GM18868 (cell line): ENCODE data around the gene SLC30A2.
A peak's percentile ranks its signal among the peaks of the same experiment; 100 is the strongest.

Source experiments
- ATAC-seq: cut with Tn5 transposase; IDR thresholded peaks from one replicate; pipeline ENCODE4 v1.9.1; 2021; ENCODE audit warnings: mild to moderate bottlenecking, moderate library complexity; ENCODE audit not compliant: unreplicated experiment

SLC30A2 gene

GRCh38 chr1:25999041-25999800, 46.7 kb downstream of the SLC30A2 start:
- no peak for ATAC-seq

DNA sequence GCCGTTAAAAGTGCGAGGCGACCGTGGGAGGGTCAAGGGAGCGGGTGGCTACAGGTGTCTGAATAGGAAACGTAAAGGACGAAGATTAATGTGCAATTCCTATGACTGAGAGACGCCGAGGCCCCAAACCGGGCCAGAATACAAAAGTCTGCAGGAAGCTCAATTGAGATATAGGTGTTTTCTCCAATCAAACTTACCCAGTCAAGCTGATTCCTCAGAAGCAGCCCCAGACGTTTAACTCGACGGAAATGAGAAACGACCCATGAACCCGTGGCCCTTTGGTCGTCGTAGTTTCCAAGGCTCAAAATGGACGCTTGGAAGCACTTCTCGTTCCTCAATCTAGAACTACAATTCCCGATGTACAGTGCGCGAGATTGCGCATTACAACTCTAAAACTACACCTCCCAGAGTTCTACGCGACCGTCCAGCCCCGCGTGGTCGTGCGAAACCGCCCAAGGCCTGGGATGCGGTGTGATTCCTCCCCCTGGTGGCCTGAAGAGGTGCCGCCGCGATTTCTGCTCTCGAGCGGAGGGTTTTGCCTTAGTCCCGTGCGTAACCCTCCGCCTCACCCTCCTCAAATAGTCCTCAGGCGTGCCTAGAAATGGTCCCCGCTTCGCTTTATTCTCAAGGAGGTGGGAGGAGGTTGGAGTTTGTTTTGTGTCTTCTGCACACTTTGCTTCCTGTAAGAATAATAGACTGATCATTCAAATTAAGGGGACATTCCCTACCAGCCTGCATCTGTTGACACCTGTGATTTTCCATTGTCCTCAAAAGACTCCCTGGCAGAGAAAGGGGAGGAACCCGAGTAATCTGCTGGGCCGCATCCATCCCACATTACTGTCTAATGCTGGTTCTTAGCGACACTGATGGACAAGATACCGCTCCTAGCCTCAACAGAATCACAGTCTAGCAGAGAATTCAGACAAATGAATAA, 47.8 kb downstream of the SLC30A2 start, which contains the start of gene PAFAH2:
PAFAH2 (minus strand) TSS at position 236 of the 934 bp plus-strand sequence. CDS start 7,247 bp downstream, outside the sequence.
- peak; percentile 96 for ATAC-seq

- ATAC-seq = no peak
Observed at GRCh38 chr1:25996966-25997827, 48.7 kb downstream of the SLC30A2 start.

DNA sequence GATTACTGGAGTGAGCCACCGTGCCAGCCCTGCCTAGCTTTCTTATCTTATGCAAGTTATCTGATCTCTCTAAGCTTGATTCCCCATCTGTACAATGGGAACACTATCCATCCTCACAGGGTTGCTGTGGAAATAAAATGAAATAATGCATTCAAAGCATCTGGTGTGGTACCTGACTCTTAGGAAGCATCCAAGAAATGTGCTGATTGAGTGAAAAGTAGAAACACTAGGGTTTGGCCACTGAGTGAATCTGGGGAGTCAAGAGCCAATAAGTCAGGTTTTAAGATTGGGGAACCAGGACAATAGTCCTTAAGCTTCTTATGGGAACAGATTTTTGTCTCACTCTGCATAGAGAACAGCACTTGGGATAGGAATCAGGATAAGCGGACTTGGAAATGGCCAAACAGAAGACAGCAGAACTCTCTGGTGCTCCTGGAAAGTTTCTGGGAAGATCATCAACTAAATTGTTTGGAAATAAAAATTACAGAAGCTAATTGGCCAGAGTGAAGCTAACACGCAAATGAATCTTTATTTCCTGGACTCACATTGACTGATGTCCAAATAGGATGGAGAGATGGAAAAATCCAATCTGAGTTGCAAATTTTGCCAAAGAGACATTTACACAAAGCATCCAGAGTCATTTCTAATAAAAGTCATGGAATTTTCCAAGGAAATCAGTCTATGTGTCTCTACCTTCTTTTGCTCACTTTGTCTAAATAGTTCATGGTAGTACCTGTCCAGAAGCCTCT, 51.3 kb downstream of the SLC30A2 start:
- no peak for ATAC-seq

DNA sequence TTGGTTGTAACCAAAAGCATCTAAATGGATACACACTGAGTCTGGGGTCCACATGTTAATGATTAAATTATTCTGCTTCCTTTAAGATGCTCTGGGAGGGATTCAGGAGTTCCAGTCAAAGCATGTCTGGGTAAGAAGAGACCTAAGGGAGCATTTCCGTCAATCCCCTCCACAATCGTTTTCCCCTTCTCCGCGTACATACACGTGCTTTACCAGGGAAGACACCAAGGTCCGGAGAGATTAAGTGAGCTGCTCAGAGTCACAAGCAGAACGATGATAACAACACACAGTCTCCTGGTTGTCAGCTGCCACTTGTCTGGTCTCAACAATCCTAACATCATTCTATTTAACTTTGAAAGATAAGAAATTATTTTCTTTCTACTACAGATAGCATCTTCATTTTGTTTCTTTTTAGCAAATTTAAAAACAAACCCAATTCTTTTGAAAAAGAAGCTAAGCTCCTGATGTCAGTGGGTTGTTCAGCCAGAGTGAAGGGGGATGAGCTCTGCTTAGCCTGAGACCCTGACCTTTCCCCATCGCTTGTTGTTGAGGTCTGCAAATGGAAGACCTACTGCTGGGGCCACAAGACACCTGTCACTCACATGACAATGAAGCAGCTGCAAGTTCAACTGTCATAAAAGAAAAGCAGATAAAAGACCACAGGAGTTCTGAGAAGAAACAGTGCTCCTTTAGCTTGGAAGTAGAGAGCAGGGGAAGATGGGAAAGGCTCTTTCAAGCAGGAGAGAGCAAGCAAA, 52.5 kb downstream of the SLC30A2 start:
- ATAC-seq = no peak

DNA sequence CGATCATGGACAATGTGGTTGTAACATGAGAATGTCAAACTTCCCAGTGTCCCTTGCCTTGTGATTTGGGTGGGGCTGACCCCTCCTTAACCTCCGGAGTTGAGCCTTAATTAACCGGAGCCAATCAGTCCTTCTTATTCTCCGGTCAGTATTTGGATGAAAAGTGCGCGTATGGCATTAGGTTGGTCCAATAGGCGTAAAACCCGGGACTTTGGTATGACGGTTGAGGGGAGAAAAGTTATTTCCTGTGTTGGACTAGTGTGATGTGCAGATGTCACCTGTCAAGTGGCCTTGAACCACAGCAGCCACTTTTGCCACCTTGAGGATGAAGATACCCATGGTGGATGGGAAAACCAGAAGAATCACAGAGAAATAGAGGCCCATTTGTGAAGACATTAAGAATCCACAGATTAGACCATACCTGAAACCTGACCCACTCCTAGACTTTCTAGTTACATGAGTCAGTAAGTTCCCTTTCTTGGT, 53.2 kb downstream of the SLC30A2 start:
- no peak for ATAC-seq

DNA sequence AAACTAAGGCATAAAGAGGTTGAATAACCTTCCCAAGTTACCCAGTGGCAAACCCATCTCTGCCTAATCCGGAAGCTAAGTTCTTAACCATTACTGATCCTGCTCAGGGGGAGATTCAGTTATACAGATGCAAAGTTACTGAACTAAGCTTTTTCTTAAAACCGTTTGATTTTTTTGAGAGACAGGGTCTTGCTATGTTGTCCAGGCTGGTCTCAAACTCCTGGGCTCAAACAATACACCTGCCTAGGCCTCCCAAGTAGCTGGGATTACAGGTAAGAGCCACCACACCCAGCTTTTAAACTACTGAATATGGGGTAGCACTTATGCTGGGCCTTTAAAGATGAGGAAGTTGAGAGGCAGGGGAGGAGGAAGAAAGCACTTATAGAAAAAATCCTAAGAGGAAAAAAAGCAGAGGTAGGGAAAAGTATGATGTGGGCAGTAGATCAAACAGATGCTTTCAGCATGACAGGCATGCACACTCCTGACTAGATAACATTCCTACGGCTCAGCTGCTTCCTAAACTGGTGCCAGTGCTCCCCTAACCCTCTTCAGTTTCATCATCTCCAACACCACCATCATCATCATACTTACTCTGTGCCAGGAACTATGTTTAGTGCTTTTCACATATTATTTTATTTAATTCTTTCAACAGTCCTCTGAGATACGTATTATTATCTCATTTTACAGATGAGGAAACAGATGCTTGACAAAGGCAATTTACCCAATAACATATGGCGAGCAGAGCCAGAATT, 53.8 kb downstream of the SLC30A2 start:
- ATAC-seq = no peak

GRCh38 chr1:25990702-25991395, 55.1 kb downstream of the SLC30A2 start:
- ATAC-seq = no peak

GRCh38 chr1:25990251-25990650, 55.7 kb downstream of the SLC30A2 start:
- ATAC-seq = no peak

- ATAC-seq = no peak
Observed at GRCh38 chr1:25989440-25990234, 56.3 kb downstream of the SLC30A2 start.

DNA sequence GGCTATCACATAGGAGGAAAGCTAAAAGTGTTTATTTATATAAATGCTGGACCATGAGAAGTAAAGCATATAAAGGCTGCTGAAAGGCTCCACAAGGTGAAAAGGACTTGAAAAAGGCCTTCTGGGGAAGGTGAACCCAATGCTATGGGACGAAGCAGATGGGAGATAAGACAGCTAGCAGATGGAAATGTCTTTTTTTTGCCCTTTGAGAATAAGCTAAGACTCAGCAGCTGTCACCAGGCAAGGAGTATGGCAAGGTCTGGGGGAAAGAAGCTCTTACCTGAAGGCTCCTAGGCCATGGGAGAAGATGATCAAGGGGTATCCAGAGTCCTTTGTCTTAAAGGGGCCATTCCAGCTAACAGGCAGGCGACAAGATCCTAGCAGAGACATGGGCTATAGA, 58.0 kb downstream of the SLC30A2 start:
- no peak for ATAC-seq
